GM19372 (cell line): ENCODE measurements around the gene PGF.
"Not testable (repeated sequence)": the region's sequence is repeated elsewhere in the genome, so short reads cannot be mapped to it uniquely, and the experiment has no call there.

Experiments
- ATAC-seq: cut with Tn5 transposase; IDR thresholded peaks from one replicate; pipeline ENCODE4 v1.9.1; 2021; ENCODE audit warnings: mild to moderate bottlenecking, low read depth, moderate library complexity; ENCODE audit not compliant: unreplicated experiment

PGF gene

GRCh38 chr14:74955229-74956026, at the start of gene PGF:
Gene PGF (minus strand): TSS chr14:74955597. CDS start chr14:74955242, 355 bp downstream.
- ATAC-seq: no peak

GRCh38 chr14:75003250-75004027, 48.0 kb upstream of the PGF start:
- ATAC-seq: no peak

DNA sequence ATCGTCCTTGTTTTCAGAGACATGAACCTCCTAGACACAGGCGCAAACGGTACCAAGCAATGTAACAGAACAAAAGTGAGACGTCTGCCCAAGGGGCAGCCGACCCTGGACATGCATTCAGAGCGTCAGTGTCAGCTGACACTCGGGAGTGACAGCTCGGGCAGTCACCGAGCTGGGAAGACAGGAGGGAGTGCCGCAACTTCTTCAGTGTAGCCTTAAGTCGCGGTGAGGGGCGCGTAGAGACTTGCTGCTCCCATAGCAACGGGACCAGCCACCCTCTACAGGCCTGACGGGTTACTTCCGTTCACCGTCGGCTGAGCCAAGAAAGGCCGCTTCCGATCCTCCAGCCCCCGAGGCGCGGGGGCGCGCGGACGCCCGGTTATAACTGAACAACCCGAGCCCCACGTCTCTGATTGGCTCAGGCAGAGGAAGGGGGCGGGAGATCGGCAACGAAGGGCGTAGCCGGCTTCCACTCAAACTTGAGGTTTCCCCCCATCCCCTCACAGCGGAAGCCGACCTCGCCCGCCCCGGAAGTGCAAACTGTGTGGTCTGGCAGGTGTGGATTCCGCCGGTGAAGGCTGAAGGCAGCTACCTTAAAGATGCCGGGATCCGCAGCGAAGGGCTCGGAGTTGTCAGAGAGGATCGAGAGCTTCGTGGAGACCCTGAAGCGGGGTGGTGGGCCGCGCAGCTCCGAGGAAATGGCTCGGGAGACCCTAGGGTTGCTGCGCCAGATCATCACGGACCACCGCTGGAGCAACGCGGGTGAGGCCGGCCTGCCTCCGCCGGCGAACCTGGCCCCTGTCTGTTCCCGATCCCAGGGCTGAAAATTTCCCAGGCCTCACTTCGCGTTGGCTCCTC, 47.2 kb upstream of the PGF start, which contains the start of gene EIF2B2:
Gene EIF2B2, plus strand, starts transcription at position 530 of the 858 bp plus-strand sequence. Its CDS starts 70 bp downstream, at position 600.
- peak; percentile 99 for ATAC-seq

- no peak for ATAC-seq
Measured at GRCh38 chr14:75001899-75002298, 46.5 kb upstream of the PGF start.

- no peak for ATAC-seq
Measured at GRCh38 chr14:75001261-75001660, 45.9 kb upstream of the PGF start.

DNA sequence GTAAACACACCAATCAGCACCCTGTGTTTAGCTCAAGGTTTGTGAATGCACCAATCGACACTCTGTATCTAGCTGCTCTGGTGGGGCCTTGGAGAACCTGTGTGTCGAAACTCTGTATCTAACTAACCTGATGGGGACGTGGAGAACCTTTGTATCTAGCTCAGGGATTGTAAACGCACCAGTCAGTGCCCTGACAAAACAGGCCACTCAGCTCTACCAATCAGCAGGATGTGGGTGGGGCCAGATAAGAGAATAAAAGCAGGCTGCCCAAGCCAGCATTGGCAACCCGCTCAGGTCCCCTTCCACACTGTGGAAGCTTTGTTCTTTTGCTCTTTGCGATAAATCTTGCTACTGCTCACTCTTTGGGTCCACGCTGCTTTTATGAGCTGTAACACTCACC, 40.4 kb upstream of the PGF start:
- ATAC-seq: not testable (repeated sequence)

GRCh38 chr14:74994182-74994581, 38.8 kb upstream of the PGF start:
- not testable (repeated sequence) for ATAC-seq

- no peak for ATAC-seq
Measured at GRCh38 chr14:74988993-74989392, 33.6 kb upstream of the PGF start.

DNA sequence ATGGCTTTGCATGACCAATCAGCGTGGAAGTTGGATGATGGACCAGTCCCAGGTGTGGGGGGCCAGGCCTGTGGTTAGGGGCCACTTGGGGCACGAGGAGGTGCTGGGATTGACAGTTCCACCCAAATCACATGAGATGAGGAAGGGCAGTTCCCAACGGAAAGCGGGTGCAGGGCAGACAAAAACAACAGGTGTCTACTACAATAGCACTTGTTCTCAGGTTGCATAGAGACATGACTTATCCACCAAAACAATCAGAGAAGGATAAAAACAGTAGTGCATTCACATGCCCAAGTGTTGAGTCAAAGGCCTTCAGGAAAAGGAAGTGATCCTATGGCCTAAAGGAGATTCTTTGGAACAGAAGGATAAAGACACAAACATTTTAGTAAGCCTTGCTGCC, 32.7 kb upstream of the PGF start:
- no peak for ATAC-seq

- ATAC-seq: no peak
Measured at GRCh38 chr14:74985806-74986205, 30.4 kb upstream of the PGF start.

GRCh38 chr14:74985028-74985310, 29.6 kb upstream of the PGF start:
- no peak for ATAC-seq

DNA sequence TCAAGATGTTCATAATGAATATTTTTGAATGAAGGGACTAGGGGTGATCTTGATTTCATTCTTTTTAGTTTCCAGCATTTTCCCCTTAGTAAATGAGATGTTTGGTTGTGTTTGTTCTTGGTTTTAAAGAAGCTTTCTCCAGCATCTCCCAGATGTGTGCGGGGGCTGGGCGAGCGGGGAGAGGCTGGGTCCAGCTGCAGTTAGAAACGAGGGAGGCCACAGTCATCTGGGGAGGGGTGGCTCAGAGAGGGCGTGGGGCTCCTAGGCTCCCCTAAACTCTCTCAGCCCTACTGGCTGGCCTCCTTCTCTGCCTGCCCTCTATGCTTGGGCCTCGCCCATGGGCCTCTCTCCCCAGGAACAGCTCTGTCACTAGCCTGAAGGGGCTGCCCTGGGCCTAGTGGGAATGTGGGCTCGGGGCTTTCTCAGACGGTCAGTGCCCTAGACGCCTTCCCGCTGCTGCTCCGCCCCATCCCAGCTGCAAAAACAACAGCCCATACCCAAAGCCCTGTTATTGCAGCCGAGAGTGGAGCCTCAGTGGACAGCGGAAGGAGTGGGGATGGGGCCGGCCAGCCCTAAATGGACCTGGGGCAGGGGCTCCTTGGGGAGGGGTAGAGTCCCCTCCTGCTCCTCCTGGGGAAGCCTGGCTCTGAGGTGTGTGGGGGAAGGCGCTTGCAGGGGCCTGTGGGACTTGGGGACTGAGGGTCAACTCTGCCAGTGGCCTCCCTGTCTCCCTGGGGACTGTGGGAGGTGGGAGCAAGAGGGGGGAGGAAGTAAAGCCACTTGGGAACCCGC, 29.0 kb upstream of the PGF start:
- ATAC-seq: no peak

GRCh38 chr14:74983343-74983742, 27.9 kb upstream of the PGF start:
- no peak for ATAC-seq

DNA sequence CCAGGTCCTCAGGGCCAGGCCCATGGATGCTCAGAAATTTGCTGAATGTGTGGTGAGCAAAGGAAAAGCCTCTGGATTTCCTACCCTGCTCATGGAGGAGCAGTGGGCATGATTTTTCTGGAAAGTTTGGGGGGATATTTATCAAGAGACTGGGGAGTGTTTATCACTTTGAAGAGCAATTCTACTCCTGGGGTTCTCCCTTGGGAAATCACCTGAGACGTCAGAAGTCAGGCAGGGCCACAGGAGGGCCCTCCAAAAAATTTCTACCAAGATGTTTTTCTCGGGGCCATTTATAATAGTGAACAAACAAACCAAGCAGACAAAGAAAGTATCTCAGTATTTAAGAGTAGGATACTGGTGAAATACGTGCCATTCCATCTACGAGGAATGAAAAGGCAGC, 27.3 kb upstream of the PGF start:
- ATAC-seq: no peak

GRCh38 chr14:74981833-74982232, 26.4 kb upstream of the PGF start:
- ATAC-seq: no peak

DNA sequence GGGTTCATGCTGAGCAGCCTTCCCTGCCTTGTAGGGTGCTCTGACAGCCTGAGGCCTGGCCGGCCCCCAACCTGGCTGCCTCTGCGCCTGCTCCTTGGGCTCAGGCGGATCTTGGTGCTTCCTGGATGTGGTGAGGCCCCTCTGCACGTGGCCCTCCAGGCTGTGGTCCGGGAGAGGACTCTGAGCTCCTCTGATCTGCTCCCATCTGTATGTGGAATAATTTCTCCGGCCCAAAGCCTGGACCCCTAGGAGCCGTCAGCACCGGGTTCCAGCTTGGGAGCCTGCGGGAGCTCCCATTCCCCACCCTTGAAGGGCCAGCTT, 26.0 kb upstream of the PGF start:
- ATAC-seq: no peak

DNA sequence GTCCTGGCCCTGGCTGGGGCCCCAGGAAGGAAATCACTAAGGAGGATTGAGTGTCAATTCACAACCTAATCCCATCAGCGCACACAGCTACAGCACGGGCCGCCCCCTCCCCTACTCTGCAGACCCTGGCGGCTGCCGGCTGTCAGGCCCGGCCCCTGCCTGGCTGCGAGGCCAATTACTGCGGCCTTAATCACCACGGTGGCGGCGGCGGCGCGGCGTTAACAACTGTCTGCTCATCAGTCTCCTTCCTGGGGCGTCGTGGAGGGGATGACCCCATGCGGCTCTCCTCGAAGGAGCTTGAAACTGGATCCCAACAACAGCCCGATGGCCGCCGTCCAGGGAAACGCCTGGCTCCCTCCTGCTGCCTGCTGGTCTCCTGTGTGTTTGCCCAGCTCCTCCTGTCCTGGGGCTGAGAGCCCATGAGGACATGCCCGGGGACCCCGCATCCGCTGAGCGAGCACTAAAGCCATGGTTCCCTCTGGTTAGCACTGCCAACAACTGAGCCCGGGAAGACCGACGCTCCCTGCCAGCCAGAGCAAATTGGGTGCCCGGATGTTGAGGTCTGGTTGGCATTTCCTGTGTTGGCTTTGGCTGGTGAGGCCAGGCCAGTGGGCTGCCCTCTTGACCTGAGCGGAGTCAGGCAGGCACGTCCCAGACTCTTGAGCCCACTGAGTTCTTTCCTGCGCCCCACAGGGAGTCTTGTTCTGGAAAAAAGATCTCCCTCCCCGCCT, 25.5 kb upstream of the PGF start:
- ATAC-seq: no peak

- ATAC-seq: no peak
Measured at GRCh38 chr14:74980398-74980730, 25.0 kb upstream of the PGF start.

GRCh38 chr14:74979442-74980397, 24.3 kb upstream of the PGF start:
- no peak for ATAC-seq
